HEK293 (cell line): ENCODE data around the gene GYS2.
A peak's percentile ranks its signal among the peaks of the same experiment; 100 is the strongest.

Experiments used
- CTCF ChIA-PET: fragments of 350-600 bp; formaldehyde crosslinking; extraction: SDS; loops from one replicate; lab custom pipeline; 2021; ENCODE audit warnings: antibody characterized with exemption; lab: Yijun Ruan, JAX
- POLR2A ChIA-PET: fragments of 300-600 bp; formaldehyde crosslinking; extraction: SDS; loops from one replicate; lab custom pipeline; 2020; ENCODE audit warnings: antibody characterized with exemption, inconsistent platforms; lab: Yijun Ruan, JAX
- H3K27ac ChIP-seq: fragments of 200-500 bp; sonication (Bioruptor generic); 2 replicates; pipeline ENCODE4 v1.5.1; 2014; ENCODE audit warnings: low read depth, low read length, control low read depth, inconsistent platforms; ENCODE audit errors: extremely low read depth
- H3K36me3 ChIP-seq, 2 experiments: fragments of 200-500 bp in 1 of 2; sonication (Bioruptor generic) in 1 of 2; 1 replicate in 1 of 2; 2 replicates in 1 of 2; pipeline ENCODE4 v1.5.1; 2014 to 2017; ENCODE audit warnings: inconsistent platforms in 2 of 2, low read length in 2 of 2; ENCODE audit not compliant: control insufficient read depth in 2 of 2, insufficient read depth in 1 of 2
- H3K4me1 ChIP-seq: fragments of 200-500 bp; sonication (Bioruptor generic); 2 replicates; pipeline ENCODE4 v1.5.1; 2014; ENCODE audit warnings: mild to moderate bottlenecking, low read length, inconsistent platforms; ENCODE audit not compliant: control insufficient read depth, insufficient read depth
- H3K4me3 ChIP-seq: 2 replicates; pipeline ENCODE4 v1.5.1; 2011; ENCODE audit warnings: low read depth, mild to moderate bottlenecking, control low read depth, low read length, moderate library complexity
- H3K9me3 ChIP-seq: fragments of 200-500 bp; sonication (Bioruptor generic); 2 replicates; pipeline ENCODE4 v1.5.1; 2014; ENCODE audit warnings: low read depth, low read length, inconsistent platforms; ENCODE audit not compliant: control insufficient read depth, insufficient read depth
- KLF16 ChIP-seq: fragments of 450-650 bp; formaldehyde crosslinking; IDR thresholded peaks from 2 replicates; pipeline ENCODE4 v1.5.1; 2017; ENCODE audit warnings: missing biosample characterization, missing genetic modification characterization
- OSR2 ChIP-seq: fragments of 450-650 bp; formaldehyde crosslinking; IDR thresholded peaks from 2 replicates; pipeline ENCODE4 v1.5.1; 2016; ENCODE audit warnings: missing biosample characterization, missing genetic modification characterization
- OVOL3 ChIP-seq: fragments of 450-650 bp; formaldehyde crosslinking; IDR thresholded peaks from 2 replicates; pipeline ENCODE4 v1.5.1; 2016; ENCODE audit warnings: missing biosample characterization, missing genetic modification characterization
- PRDM1 ChIP-seq: fragments of 450-650 bp; formaldehyde crosslinking; IDR thresholded peaks from 2 replicates; pipeline ENCODE4; 2016; ENCODE audit warnings: missing biosample characterization, missing genetic modification characterization
- SCRT1 ChIP-seq: fragments of 450-650 bp; formaldehyde crosslinking; IDR thresholded peaks from 2 replicates; pipeline ENCODE4 v1.5.1; 2016; ENCODE audit warnings: missing biosample characterization, missing genetic modification characterization, borderline replicate concordance
- SP3 ChIP-seq: fragments of 450-650 bp; formaldehyde crosslinking; IDR thresholded peaks from 2 replicates; pipeline ENCODE4 v1.5.1; 2016; ENCODE audit warnings: missing biosample characterization, missing genetic modification characterization
- WT1 ChIP-seq: fragments of 450-650 bp; formaldehyde crosslinking; IDR thresholded peaks from 2 replicates; pipeline ENCODE4 v1.5.1; 2016; ENCODE audit warnings: missing biosample characterization, missing genetic modification characterization
- ZIC2 ChIP-seq: fragments of 450-650 bp; formaldehyde crosslinking; IDR thresholded peaks from 2 replicates; pipeline ENCODE4 v1.5.1; 2016; ENCODE audit warnings: missing biosample characterization, missing genetic modification characterization
- ZNF114 ChIP-seq: fragments of 450-650 bp; formaldehyde crosslinking; IDR thresholded peaks from 2 replicates; pipeline ENCODE4 v1.5.0; 2017; ENCODE audit warnings: missing biosample characterization, missing genetic modification characterization
- ZNF133 ChIP-seq: fragments of 450-650 bp; formaldehyde crosslinking; IDR thresholded peaks from 2 replicates; pipeline ENCODE4 v1.5.1; 2016; ENCODE audit warnings: missing biosample characterization, missing genetic modification characterization
- ZNF146 ChIP-seq: fragments of 450-650 bp; formaldehyde crosslinking; IDR thresholded peaks from 2 replicates; pipeline ENCODE4 v1.5.1; 2016; ENCODE audit warnings: missing biosample characterization, missing genetic modification characterization
- ZNF202 ChIP-seq: fragments of 450-650 bp; formaldehyde crosslinking; IDR thresholded peaks from 2 replicates; pipeline ENCODE4 v1.5.1; 2016; ENCODE audit warnings: missing biosample characterization, missing genetic modification characterization, borderline replicate concordance
- ZNF221 ChIP-seq: fragments of 450-650 bp; formaldehyde crosslinking; IDR thresholded peaks from 2 replicates; pipeline ENCODE4 v1.5.1; 2017; ENCODE audit warnings: missing biosample characterization, missing genetic modification characterization, borderline replicate concordance
- ZNF350 ChIP-seq: fragments of 450-650 bp; formaldehyde crosslinking; IDR thresholded peaks from 2 replicates; pipeline ENCODE4 v1.5.0; 2017; ENCODE audit warnings: missing biosample characterization, mild to moderate bottlenecking, missing genetic modification characterization
- ZNF404 ChIP-seq: fragments of 450-650 bp; formaldehyde crosslinking; IDR thresholded peaks from 2 replicates; pipeline ENCODE4 v1.5.1; 2017; ENCODE audit warnings: missing biosample characterization, missing genetic modification characterization
- ZNF416 ChIP-seq: fragments of 450-650 bp; formaldehyde crosslinking; IDR thresholded peaks from 2 replicates; pipeline ENCODE4 v1.5.1; 2016; ENCODE audit warnings: missing biosample characterization, missing genetic modification characterization
- ZNF549 ChIP-seq: fragments of 450-650 bp; IDR thresholded peaks from 2 replicates; pipeline ENCODE4 v1.5.1; 2018; ENCODE audit warnings: missing biosample characterization, missing genetic modification characterization, mild to moderate bottlenecking, inconsistent platforms, moderate library complexity
- ZNF571 ChIP-seq: fragments of 450-650 bp; formaldehyde crosslinking; IDR thresholded peaks from 2 replicates; pipeline ENCODE4 v1.5.0; 2017; ENCODE audit warnings: missing biosample characterization, missing genetic modification characterization
- ZNF629 ChIP-seq: fragments of 450-650 bp; formaldehyde crosslinking; IDR thresholded peaks from 2 replicates; pipeline ENCODE4 v1.5.1; 2017; ENCODE audit warnings: missing biosample characterization, missing genetic modification characterization
- ZNF664 ChIP-seq: fragments of 450-650 bp; formaldehyde crosslinking; IDR thresholded peaks from 2 replicates; pipeline ENCODE4 v1.5.1; 2016; ENCODE audit warnings: missing biosample characterization, missing genetic modification characterization
- ZNF677 ChIP-seq: fragments of 450-650 bp; IDR thresholded peaks from 2 replicates; pipeline ENCODE4 v1.5.0; 2018; ENCODE audit warnings: missing biosample characterization, mild to moderate bottlenecking, missing genetic modification characterization, moderate library complexity
- ZNF843 ChIP-seq: fragments of 450-650 bp; formaldehyde crosslinking; IDR thresholded peaks from 2 replicates; pipeline ENCODE4 v1.5.1; 2016; ENCODE audit warnings: missing biosample characterization, missing genetic modification characterization
- TF ChIP-seq, protein P1 (sequence below): fragments of 450-650 bp; formaldehyde crosslinking; IDR thresholded peaks from 2 replicates; pipeline ENCODE4 v1.5.1; 2016; ENCODE audit warnings: missing biosample characterization, missing genetic modification characterization

Gene GYS2

DNA sequence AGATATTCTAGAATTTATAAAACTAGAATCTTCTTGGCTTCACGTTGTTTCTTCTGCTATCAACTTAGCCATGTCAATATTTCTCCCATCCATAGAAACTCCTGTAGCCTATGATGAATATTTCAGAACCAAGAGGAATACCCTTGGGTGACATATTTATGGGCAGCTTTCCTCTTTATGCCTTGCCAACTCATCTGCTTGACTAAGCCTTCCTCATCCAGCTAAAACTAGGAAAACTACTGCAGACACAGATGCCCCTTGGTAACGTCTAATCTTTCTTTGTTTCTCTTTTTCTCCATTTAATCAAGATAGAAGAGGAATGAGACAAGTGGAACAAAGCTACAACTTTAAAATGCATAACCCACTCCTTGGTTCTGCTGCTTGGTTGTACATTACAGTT is 96.8 kb downstream of the GYS2 start:
- TF ChIP-seq ZNF404 (no peak), WT1 (tag by site-specific recombination) (no peak), PRDM1 (tag by site-specific recombination) (no peak), ZNF677 (no peak), OSR2 (tag by site-specific recombination) (no peak), ZNF114 (tag by site-specific recombination) (no peak), ZNF133 (tag by site-specific recombination) (no peak), ZNF416 (tag by site-specific recombination) (no peak), ZNF221 (tag by site-specific recombination) (no peak)
- ChIA-PET CTCF (no interaction called here), POLR2A (no interaction called here)
- peaks cover 1% of the 10 kb centered on the region; the same call in 1 of the 2 replicates for H3K4me1 ChIP-seq
- no peaks in the 10 kb centered on the region for H3K9me3 ChIP-seq
- no peak overlapping the region for H3K27ac ChIP-seq
- H3K36me3 ChIP-seq: peaks cover 16 to 21% of the 10 kb centered on the region in 2 experiments
- no peak overlapping the region for H3K4me3 ChIP-seq

DNA sequence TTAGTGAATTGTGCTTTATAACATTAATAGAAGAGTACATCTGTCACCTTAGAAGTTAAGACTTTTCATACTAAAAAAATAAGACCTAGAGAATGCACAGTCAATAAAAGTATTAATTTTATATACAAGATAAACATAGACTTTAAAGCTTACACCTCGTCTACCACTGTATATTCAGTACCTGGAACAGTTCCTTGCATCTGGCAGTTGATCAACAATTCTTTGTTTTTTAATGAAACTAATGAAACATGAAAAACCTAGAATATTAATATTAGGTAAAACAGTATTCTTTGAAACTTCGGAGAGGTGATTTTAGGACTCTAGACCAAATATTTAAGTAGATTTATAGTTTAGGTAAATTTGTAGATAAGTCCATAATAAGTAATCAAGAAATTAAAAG is 98.8 kb downstream of the GYS2 start:
- ChIA-PET CTCF (interaction anchor here (0.9 kb wide), 1 partner anchor 20 kb away, joined by 4 read pairs; the partner anchor contains the start of gene SPX), POLR2A (no interaction called here)
- H3K9me3 ChIP-seq: no peaks in the 10 kb centered on the region
- no peak overlapping the region for H3K4me3 ChIP-seq
- peaks cover 5% of the 10 kb centered on the region; the same call in 1 of the 2 replicates for H3K4me1 ChIP-seq
- peaks cover 12 to 18% of the 10 kb centered on the region in 2 experiments for H3K36me3 ChIP-seq
- H3K27ac ChIP-seq: no peak overlapping the region
- TF ChIP-seq ZNF571 (tag by site-specific recombination) (no peak), KLF16 (no peak), OVOL3 (no peak), ZNF664 (tag by site-specific recombination) (no peak), ZNF202 (tag by site-specific recombination) (no peak), ZNF350 (tag by site-specific recombination) (no peak)

DNA sequence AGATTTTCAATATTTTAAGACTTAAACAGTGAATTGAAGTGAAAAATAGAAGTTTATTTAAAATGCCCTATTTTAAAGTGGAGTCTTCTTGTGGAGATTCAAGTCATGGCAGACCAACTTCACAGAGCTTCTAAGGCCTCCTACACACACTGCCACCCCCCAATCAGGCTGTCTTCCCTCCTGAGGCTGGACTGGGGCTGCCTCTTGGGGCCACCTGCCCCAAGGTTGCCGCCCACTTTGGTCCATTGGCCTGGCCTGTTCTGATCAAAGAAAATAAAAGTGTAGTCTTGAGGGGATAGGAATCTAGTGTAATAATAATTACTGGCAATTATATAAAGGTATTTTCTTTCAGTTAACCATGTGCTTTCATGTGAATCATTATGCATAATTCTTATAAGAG is 101.8 kb downstream of the GYS2 start:
- Histone ChIP-seq H3K4me1 (peaks cover 11% of the 10 kb centered on the region), H3K4me3 (peak overlapping the region; percentile 85), H3K27ac (no peak overlapping the region), H3K9me3 (no peaks in the 10 kb centered on the region), H3K36me3 (peaks cover 5 to 18% of the 10 kb centered on the region in 2 experiments; a peak in 2 of 3 replicates)
- TF ChIP-seq OVOL3 (no peak), SP3 (tag by site-specific recombination) (no peak), ZNF629 (tag by site-specific recombination) (no peak), SCRT1 (tag by site-specific recombination) (no peak), ZNF843 (tag by site-specific recombination) (no peak), ZNF416 (tag by site-specific recombination) (no peak), ZNF146 (tag by site-specific recombination) (no peak), ZNF549 (tag by site-specific recombination) (no peak), ZIC2 (tag by site-specific recombination) (no peak)
- TF ChIP-seq, protein P1, sequence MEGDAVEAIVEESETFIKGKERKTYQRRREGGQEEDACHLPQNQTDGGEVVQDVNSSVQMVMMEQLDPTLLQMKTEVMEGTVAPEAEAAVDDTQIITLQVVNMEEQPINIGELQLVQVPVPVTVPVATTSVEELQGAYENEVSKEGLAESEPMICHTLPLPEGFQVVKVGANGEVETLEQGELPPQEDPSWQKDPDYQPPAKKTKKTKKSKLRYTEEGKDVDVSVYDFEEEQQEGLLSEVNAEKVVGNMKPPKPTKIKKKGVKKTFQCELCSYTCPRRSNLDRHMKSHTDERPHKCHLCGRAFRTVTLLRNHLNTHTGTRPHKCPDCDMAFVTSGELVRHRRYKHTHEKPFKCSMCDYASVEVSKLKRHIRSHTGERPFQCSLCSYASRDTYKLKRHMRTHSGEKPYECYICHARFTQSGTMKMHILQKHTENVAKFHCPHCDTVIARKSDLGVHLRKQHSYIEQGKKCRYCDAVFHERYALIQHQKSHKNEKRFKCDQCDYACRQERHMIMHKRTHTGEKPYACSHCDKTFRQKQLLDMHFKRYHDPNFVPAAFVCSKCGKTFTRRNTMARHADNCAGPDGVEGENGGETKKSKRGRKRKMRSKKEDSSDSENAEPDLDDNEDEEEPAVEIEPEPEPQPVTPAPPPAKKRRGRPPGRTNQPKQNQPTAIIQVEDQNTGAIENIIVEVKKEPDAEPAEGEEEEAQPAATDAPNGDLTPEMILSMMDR (tag by site-specific recombination): no peak
- POLR2A ChIA-PET: interaction anchor here (1.2 kb wide), 1 partner anchor 65 kb away, joined by 3 read pairs; the partner anchor contains the start of gene PYROXD1
- CTCF ChIA-PET: no interaction called here
